Lower leg skin (tissue), 3 donors: ENCODE data around the gene OR11G2.

Source experiments
- POLR2A ChIP-seq, 2 donors: fragments of 450-650 bp; IDR thresholded peaks; one replicate each; pipeline ENCODE4 v1.6.1; 2016 to 2017; ENCODE audit warnings: antibody characterized with exemption in 2 of 2, mild to moderate bottlenecking in 1 of 2, moderate library complexity in 1 of 2
- TF ChIP-seq, protein P1 (sequence below), 3 donors: fragments of 450-650 bp; IDR thresholded peaks; one replicate each; pipeline ENCODE4 v1.5.1; 2016; ENCODE audit warnings: antibody characterized with exemption in 3 of 3, mild to moderate bottlenecking in 3 of 3, moderate library complexity in 2 of 3

DNA sequence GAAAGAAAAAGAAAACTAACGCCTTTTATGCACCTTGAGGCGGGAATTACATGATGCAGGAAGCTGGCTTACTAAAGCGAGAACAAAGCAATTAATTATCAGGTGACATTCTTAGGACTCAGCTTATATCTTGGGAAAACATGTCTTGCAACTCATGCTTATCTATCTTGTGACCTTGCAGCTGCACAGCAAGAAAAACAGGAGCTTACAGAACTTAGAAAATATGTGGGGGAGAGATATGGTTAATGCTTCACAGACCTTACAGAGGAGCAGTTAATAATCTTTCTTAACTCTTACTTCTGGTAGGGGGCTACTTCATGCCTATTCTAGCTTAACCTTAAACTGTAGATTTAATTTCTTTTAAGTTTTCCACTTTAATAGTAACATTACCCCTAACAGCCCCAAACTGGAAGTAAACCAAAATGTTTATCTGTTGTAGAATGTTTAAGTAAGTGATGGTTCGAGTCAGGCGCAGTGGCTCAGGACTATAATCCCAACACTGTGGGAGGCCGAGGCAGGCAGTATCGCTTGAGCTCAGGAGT, 13.2 kb upstream of the OR11G2 start:
- TF ChIP-seq, protein P1, sequence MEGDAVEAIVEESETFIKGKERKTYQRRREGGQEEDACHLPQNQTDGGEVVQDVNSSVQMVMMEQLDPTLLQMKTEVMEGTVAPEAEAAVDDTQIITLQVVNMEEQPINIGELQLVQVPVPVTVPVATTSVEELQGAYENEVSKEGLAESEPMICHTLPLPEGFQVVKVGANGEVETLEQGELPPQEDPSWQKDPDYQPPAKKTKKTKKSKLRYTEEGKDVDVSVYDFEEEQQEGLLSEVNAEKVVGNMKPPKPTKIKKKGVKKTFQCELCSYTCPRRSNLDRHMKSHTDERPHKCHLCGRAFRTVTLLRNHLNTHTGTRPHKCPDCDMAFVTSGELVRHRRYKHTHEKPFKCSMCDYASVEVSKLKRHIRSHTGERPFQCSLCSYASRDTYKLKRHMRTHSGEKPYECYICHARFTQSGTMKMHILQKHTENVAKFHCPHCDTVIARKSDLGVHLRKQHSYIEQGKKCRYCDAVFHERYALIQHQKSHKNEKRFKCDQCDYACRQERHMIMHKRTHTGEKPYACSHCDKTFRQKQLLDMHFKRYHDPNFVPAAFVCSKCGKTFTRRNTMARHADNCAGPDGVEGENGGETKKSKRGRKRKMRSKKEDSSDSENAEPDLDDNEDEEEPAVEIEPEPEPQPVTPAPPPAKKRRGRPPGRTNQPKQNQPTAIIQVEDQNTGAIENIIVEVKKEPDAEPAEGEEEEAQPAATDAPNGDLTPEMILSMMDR (IDR thresholded peaks at IDR 0.05) = no peak
- TF ChIP-seq POLR2A (IDR thresholded peaks at IDR 0.05) = no peak
